Activated CD4-positive, alpha-beta T cell treated with anti-CD3 and anti-CD28 coated beads, Interleukin-2, Interleukin-4, amounts not matched to agents 100 ng/mL and 50 ng/mL, durations not matched to agents 16 hours and 8 hours (primary cell): ENCODE data around the gene TRABD2A.

Source experiments
- DNase-seq: peaks from one replicate; pipeline ENCODE4 v3.0.0-alpha.2; 2020; ENCODE audit warnings: low spot score

TRABD2A gene

DNA sequence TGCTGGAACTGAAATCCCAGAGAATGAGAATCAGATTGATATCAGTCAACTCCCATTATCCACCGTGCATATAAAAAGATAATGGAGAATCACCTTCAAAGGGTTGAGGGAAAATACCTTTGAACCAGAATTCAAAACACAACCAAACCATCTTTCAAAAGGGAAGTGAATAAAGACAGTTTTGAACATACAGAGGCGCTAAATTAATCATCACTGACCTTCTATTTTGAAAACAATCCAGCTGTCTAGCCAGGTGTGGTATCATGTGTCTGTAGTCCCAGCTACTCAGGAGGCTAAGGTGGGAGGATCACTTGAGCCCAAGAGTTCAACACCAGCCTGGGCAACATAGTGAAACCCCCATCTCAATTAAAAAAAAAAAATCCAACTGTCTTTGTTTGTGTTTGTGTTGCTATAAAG is 63.6 kb downstream of the TRABD2A start:
- DNase-seq = peak; percentile 79

DNA sequence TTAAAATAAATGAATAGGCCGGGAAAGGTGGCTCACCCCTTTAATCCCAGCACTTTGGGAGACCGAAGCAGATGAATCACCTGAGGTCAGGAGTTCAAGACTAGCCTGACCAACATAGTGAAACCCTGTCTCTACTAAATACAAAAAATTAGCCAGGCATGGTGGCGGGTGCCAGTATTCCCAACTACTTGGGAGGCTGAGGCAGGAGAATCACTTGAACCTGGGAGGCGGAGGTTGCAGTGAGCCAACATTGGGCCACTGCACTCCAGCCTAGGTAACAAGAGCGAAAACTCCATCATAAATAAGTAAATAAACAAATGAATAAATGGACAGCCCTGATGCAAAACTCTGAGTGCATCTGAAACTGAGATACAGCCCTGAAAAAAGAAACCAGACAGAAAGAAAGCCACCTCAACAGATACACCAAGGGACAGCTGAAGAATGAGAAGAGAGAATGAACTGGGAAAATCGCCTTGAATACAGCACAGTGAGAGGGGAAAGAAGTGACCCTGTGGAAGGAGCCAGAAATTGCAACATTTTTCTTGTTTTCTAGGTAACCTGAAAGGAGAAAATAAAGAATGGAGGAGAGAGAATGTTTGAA is 64.4 kb downstream of the TRABD2A start:
- DNase-seq = no peak

- no peak for DNase-seq
Observed at GRCh38 chr2:84815146-84815545, 65.7 kb downstream of the TRABD2A start.

GRCh38 chr2:84811839-84812431 is 68.9 kb downstream of the TRABD2A start:
- no peak for DNase-seq

- DNase-seq = no peak
Observed at GRCh38 chr2:84808279-84808678, 72.6 kb downstream of the TRABD2A start.

DNA sequence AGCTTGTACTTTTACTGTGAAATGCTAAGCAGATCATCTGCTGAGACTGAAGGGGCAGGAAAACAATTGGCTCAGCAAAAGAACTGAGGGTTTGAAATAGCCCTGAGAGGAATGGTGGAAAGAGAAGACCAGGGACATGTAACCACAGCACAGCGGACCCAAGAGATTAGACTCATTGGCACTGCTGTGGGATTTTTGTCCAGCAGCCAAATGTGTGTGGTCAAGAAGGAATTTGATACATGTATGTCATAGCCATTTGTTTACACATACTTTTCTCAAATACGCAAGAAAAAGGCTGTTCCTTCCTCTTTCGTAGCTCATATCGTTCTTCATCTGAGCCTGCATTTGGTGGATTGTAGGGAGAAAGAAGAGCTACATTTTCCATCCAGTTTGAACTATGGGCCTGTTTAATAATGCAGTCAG is 73.8 kb downstream of the TRABD2A start:
- no peak for DNase-seq

- DNase-seq = no peak
Observed at GRCh38 chr2:84805250-84805958, 75.5 kb downstream of the TRABD2A start.

DNA sequence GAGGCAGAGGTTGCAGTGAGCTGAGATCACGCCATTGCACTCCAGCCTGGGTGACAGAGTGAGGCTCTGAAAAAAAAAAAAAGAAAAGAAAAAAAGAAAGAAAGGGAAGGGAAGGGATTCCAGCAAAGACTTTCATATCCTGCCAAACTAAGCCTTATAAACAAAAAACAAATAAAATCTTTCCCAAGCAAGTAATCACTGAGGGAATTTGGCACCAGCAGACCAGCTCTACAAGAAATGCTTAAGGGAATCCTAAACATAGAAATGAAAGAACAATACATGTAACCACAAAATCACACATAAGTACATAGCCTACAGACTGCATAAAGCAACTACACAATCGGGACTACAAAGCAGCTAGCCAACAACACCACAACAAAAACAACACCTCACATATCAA is 79.1 kb downstream of the TRABD2A start:
- DNase-seq = no peak

DNA sequence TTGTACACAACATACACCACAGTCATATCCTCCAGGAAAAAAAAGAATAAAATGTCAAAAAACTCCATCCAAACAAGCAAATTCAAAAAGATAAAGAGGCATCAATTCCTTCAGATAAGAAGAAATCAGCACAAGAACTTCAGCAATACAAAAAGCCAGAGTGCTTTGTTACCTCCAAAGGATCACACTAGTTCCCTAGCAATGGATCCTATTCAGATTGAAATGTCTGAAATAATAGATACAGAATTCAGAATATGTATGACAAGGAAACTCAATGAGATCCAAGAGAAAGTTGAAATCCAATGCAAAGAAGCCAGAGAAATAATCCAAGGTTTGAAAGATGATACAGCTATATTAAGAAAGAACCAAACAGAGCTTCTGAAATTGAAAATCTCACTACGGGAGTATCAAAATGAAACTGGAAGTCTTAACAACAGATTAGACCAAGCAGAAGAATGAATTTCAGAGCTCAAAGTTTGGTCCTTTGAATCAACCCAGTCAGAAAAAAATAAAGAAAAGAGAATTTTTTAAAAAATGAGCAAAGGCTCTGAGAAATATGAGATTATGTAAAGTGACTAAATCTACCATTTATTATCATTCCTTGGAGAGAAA is 80.6 kb downstream of the TRABD2A start:
- DNase-seq = peak; percentile 25

GRCh38 chr2:84799772-84800171 is 81.1 kb downstream of the TRABD2A start:
- DNase-seq = no peak

DNA sequence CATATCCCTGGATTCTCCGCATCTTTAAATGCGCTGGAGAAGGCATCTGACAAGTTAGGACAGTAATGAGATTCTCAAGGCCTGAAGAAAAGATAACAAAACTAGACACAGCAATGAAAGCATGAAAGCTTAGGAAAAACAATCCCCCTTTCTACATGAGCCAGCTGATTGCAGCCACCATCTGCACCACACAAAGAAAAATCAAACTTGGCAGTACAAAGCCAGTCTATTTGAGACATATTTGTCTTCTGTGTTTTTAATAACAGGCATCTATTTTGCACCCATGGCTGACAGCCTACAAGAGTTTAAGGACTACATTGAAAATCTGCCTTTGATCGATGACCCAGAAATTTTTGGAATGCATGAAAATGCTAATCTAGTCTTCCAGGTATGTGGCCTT is 83.6 kb downstream of the TRABD2A start:
- no peak for DNase-seq

- DNase-seq = no peak
Observed at GRCh38 chr2:84796798-84797197, 84.1 kb downstream of the TRABD2A start.

DNA sequence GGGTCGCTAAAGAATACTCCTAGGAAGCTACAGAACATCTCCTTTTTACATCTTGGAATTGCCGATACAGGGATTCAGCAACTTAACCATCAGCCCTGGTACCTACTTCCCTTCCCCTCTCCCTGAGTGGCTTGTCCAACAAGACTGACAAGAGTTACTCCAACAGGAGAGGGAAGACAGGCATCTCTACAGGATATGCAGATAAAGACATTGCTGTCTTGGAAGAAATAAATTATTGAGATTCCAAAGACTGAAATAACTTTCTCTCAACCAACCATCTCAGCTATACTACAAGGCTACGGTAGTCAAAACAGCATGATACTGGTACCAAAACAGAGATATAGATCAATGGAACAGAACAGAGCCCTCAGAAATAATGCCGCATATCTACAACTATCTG is 87.2 kb downstream of the TRABD2A start:
- no peak for DNase-seq

DNA sequence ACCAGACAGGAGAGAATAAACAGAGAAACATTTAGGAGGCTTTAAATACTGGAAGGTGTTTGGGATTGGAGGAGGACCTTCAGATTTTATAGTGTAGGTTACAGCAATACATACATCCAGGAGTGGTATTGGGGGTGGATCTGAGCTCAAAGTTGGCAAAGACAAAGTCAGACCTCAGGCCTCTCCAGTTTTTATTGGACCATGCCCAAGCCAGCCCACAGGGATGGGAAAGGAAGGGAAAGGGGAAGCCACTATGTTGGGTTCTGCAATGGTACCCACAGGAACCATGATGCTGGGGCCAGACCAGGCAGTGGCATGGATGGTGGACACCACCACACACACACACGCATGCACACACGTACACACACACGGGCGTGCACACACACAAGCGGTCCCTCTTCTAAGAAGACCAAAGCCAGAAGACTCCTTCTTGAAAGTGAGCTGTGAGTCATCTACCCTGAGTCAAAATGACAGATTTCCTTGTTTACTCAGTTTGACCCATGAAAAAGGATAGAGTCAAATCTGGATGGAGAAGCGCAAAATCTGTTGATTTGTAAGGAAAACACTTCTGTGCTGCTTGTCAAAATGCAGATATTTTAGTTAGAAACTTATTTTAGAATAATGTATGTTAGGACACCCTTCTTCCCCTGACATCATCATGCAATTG is 87.9 kb downstream of the TRABD2A start:
- DNase-seq = no peak

DNA sequence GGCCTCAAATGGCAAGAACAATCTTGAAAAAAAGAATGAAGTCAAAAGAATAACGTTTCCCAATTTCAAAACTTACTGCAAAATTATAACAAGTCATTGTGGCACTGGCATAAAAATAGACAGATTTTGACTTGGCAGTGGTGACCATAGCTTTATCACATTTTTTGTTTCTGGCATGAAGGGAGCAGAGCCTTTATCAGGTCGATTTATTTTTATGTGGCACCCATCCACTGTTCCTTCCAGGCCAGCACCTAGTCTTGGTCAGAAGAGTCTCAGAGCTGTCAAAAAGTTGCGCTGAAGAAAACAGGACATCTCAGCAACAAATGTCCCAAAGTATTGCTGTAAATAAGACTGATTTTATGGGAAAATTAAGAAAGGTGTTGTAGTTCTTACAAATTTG is 92.4 kb downstream of the TRABD2A start:
- DNase-seq = no peak

GRCh38 chr2:84788027-84788426 is 92.9 kb downstream of the TRABD2A start:
- DNase-seq = no peak

DNA sequence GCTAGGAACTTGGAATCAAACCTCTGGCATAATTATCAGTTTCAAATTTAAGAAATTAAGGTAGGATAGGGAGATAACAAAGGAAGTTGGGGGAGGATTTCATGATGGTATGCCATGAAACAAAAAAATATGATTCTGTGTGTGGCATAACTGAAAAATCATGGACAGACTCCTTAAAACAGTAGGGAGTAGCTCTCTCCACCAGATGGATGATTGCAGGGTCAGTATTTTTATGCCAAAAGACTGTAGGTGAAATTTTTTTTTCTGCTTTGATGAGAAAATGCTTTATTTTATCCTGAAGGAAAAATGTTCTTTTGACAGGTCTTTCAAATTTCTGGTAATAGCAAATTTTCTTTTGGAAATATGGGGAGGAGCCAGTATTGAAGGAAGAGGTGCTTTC is 94.3 kb downstream of the TRABD2A start:
- DNase-seq = no peak

GRCh38 chr2:84785950-84786349 is 94.9 kb downstream of the TRABD2A start:
- DNase-seq = no peak

DNA sequence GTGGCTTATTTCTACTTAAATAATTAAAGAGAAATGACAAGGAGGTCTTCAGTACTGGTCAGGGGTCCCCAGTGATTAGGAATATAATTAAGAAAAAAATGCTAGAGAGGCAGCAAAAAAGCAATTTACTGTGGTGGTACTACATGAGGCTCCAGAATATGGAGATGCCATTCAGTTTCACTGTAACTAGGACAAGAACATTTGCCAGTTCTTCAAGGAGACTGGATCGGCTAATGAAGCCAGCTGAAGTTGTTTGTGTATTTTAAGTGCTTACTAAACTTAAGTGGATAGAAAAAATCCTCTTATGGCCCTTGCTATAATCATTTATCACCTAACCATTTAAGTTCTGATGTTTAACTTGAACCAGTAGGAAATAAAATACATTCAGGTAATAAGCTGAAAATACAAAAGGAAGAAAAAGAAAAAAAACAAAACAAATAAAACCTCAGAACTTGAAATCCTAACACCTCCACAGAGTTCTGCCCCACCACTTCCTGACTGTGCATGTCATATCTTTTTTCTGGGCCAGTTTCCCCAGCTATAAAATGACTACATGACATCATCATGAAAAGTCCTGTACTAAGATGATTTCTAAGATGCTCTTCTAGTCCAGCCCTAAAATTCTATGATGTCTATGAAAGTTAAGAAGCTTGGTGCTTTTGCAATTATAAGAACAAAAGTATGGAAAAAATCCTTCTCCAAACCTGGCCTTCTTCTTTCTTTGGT is 98.0 kb downstream of the TRABD2A start:
- DNase-seq = peak; percentile 44

GRCh38 chr2:84781942-84782716 is 98.8 kb downstream of the TRABD2A start:
- DNase-seq = peak; percentile 64

DNA sequence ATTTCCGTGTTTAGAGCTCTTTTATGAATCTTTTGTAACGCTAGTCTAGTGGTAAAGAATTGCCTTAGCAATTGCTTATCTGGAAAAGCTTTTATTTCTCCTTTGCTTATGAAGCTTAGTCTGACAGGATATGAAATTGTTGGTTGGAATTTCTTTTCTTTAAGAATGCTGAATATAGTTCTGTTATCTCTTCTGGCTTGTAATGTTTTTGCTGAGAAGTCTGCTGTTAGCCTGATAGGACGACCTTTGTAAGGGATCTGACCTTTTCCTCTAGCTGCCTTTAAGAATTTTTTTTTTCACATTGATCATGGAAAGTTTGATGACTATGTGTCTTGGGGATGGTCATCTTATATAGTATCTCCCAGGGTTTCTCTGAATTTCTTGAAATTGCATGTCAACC is 101.1 kb downstream of the TRABD2A start:
- no peak for DNase-seq
